HepG2 (cell line): ENCODE measurements around the gene CD6. TPM values are rescaled to one million over a fixed set of nuclear protein-coding genes. Genes with fewer than 3 reads are reported as not detected.
A peak's percentile ranks its signal among the peaks of the same experiment; 100 is the strongest.

ENCODE experiments used
- ATAC-seq: fragments of 200-7000 bp; cut with Tn5 transposase; 3 replicates; pipeline ENCODE4 v1.9.1; 2020; ENCODE audit warnings: mild to moderate bottlenecking, moderate library complexity
- BruUV-seq: library from RNA; stranded (reverse); fragments of 400-500 nt; replicated peaks from 2 replicates; lab custom pipeline; 2021; lab: Mats Ljungman, UMichigan
- CTCF ChIA-PET: fragments of 300-600 bp; formaldehyde crosslinking; extraction: SDS; loops from one replicate; lab custom pipeline; 2021; ENCODE audit warnings: low total read pairs, inconsistent platforms, low intra/inter-chr PET ratio; lab: Yijun Ruan, JAX
- POLR2A ChIA-PET: fragments of 350-600 bp; sonication (Branson Sonifier 250); formaldehyde crosslinking; loops from one replicate; lab custom pipeline; 2020; ENCODE audit warnings: antibody characterized with exemption, inconsistent platforms; lab: Yijun Ruan, JAX
- DNase-seq: peaks from one replicate; pipeline ENCODE4 v3.0.0-alpha.2; 2015; ENCODE audit warnings: low spot score
- FAIRE-seq: peaks from 3 replicates; lab custom pipeline; 2011; peaks lifted over from hg19 to GRCh38; lab: Jason Lieb, UNC
- H2AFZ ChIP-seq: one replicate; pipeline ENCODE4 v1.6.1; 2011; ENCODE audit warnings: low read length, inconsistent platforms
- H3K27ac ChIP-seq: fragments of 300-600 bp; 3 replicates; pipeline ENCODE4 v1.8.0; 2011; ENCODE audit warnings: mixed run types, mild to moderate bottlenecking, mixed read lengths, low read length, inconsistent platforms; ENCODE audit not compliant: insufficient read depth; ENCODE audit errors: extremely low read length
- H3K27me3 ChIP-seq, 2 experiments: fragments of 200-600 bp in 1 of 2; 2 replicates in 1 of 2; 3 replicates in 1 of 2; pipeline versions ENCODE4 v1.6.0 to v1.8.0; 2011; ENCODE audit warnings: low read length in 2 of 2, mild to moderate bottlenecking in 2 of 2, moderate library complexity in 2 of 2, inconsistent platforms in 1 of 2; ENCODE audit not compliant: insufficient read depth in 2 of 2, control insufficient read depth in 1 of 2
- H3K36me3 ChIP-seq, 2 experiments: fragments of 200-600 bp in 1 of 2; replicated peaks in 1 of 2; 2 replicates in 1 of 2; 3 replicates in 1 of 2; pipeline versions ENCODE4 v1.5.1 to v1.8.0; 2011; ENCODE audit warnings: low read length in 2 of 2, inconsistent platforms in 1 of 2; ENCODE audit not compliant: insufficient read depth in 2 of 2, control insufficient read depth in 1 of 2
- H3K4me1 ChIP-seq: 2 replicates; pipeline ENCODE4 v1.5.1; 2012; ENCODE audit warnings: low read length, inconsistent platforms; ENCODE audit not compliant: insufficient read depth
- H3K4me2 ChIP-seq: 2 replicates; pipeline ENCODE4 v1.6.0; 2011; ENCODE audit warnings: low read depth, low read length, inconsistent platforms
- H3K4me3 ChIP-seq, 3 experiments: fragments of 200-600 bp in 1 of 3; sonication (generic), shearing (Covaris generic) in 1 of 3; replicated peaks in 1 of 3; 2 replicates each; pipeline ENCODE4 v1.5.1; 2011 to 2016; ENCODE audit warnings: low read length in 3 of 3, inconsistent platforms in 2 of 3, low read depth in 2 of 3, mild to moderate bottlenecking in 2 of 3, control low read depth in 1 of 3, mixed read lengths in 1 of 3; ENCODE audit not compliant: insufficient read depth in 1 of 3
- H3K79me2 ChIP-seq: one replicate; pipeline ENCODE4 v1.6.1; 2011; ENCODE audit warnings: low read length, inconsistent platforms; ENCODE audit not compliant: insufficient read depth
- H3K9ac ChIP-seq: 2 replicates; pipeline ENCODE4 v1.6.0; 2011; ENCODE audit warnings: mild to moderate bottlenecking, low read depth, low read length, inconsistent platforms; ENCODE audit not compliant: insufficient read depth
- H3K9me3 ChIP-seq: 2 replicates; pipeline ENCODE4 v1.5.1; 2012; ENCODE audit warnings: mild to moderate bottlenecking, low read length
- H4K20me1 ChIP-seq: 2 replicates; pipeline ENCODE4 v1.6.0; 2011; ENCODE audit warnings: inconsistent platforms, mild to moderate bottlenecking, low read length, moderate library complexity; ENCODE audit not compliant: insufficient read depth
- CAMTA2 ChIP-seq: sonication (generic); formaldehyde crosslinking; IDR thresholded peaks from 2 replicates; pipeline ENCODE4 v1.4.0; 2020; ENCODE audit warnings: mild to moderate bottlenecking, missing genetic modification reagents, borderline replicate concordance
- MAFF ChIP-seq: IDR thresholded peaks from 2 replicates; pipeline ENCODE4 v1.6.1; 2011; ENCODE audit warnings: low read depth, low read length, improper control_type of control experiment
- MAFK ChIP-seq, 2 experiments: IDR thresholded peaks in 1 of 2; conservative IDR thresholded peaks in 1 of 2; 2 replicates each; pipeline ENCODE4 v1.6.1; 2011; ENCODE audit warnings: improper control_type of control experiment in 2 of 2, low read length in 2 of 2
- NCOA1 ChIP-seq: sonication (generic); formaldehyde crosslinking; IDR thresholded peaks from 2 replicates; pipeline ENCODE4 v1.9.0; 2021; ENCODE audit warnings: missing genetic modification reagents
- SAP130 ChIP-seq: IDR thresholded peaks from 2 replicates; pipeline ENCODE4 v1.6.1; 2016; ENCODE audit warnings: low read depth
- SMARCC2 ChIP-seq: fragments of 450-650 bp; IDR thresholded peaks from 2 replicates; pipeline ENCODE4 v1.6.1; 2017; ENCODE audit warnings: antibody characterized with exemption, mild to moderate bottlenecking
- ZNF282 ChIP-seq: fragments of 450-650 bp; IDR thresholded peaks from 2 replicates; pipeline ENCODE4 v1.6.1; 2018; ENCODE audit not compliant: partially characterized antibody
- ZNF616 ChIP-seq: sonication (generic); formaldehyde crosslinking; IDR thresholded peaks from 2 replicates; pipeline ENCODE4 v1.5.0; 2020; ENCODE audit warnings: low read depth, mild to moderate bottlenecking, missing genetic modification reagents
- WGBS: methylation state at CpG from one replicate; pipeline ENCODE4 v1.1.6; 2017; ENCODE audit warnings: low lambda C conversion rate; 5-methylcytosine and 5-hydroxymethylcytosine counted together
- in situ Hi-C: cut with HindIII; loops from 2 replicates; pipeline ENCODE4 v1.10.0; 2017; ENCODE audit warnings: low pct_unique_long_range_greater_than_20kb; ENCODE audit not compliant: extremely low pct_ligation_motif_present
- intact Hi-C: fragments of 100-400 bp; cut with micrococcal nuclease; formaldehyde crosslinking; loops from one replicate; pipeline ENCODE4 v1.10.0; 2022; ENCODE audit not compliant: unreplicated experiment
- polyA plus RNA-seq, 8 experiments: library from polyadenylated mRNA; depleted of rRNA in 3 of 8; stranded (reverse) in 7 of 8; unstranded in 1 of 8; fragments of >200 nt; fragmentation: Illumina TruSeq in 4 of 8; extraction: Trizol in 4 of 8; gene quantifications; 2 replicates each; pipeline versions ENCODE4 v1.2.1 to v1.2.3, GENCODE V29; 2011 to 2016; ENCODE audit warnings: low read depth in 4 of 8, missing spikeins in 1 of 8, mixed read lengths in 1 of 8; ENCODE audit not compliant: insufficient read depth in 1 of 8
- total RNA-seq, 5 experiments: library from RNA; depleted of rRNA; stranded (reverse); fragments of >200 nt; fragmentation: Illumina TruSeq; extraction: Trizol; gene quantifications; 2 replicates each; pipeline ENCODE4 v1.2.3, GENCODE V29; 2016; ENCODE audit warnings: low read depth in 1 of 5
- TF ChIP-seq, protein P1 (sequence below): sonication (generic); formaldehyde crosslinking; conservative IDR thresholded peaks from 2 replicates; pipeline ENCODE4 v1.4.0; 2020; ENCODE audit warnings: missing genetic modification reagents

The CD6 gene
- total and polyA plus RNA-seq, 2 of the 13 experiments (the other 11 are each of a cell fraction or from before 2014, with no cell fraction given) = not detected

DNA sequence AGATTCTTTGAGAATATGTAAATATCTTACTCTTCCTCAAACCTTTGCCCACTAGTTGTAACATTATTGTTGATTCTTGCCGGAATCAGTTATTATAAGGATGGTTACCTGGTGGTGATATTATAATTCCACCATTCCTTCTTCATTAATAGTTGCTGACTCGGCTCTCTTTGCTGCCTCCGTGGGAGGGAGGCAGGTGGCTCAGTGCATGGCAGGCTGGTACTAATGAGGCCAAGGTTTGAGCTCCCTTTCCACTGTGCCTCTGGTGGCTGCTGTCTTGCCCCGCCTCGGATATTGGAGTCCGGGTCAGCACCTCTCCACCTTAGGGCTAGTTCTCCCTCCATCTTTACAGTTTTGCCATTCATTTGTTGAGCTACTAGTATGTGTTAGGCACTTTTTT, 12.7 kb downstream of the CD6 start:
- intact Hi-C loops = no loop called here

DNA sequence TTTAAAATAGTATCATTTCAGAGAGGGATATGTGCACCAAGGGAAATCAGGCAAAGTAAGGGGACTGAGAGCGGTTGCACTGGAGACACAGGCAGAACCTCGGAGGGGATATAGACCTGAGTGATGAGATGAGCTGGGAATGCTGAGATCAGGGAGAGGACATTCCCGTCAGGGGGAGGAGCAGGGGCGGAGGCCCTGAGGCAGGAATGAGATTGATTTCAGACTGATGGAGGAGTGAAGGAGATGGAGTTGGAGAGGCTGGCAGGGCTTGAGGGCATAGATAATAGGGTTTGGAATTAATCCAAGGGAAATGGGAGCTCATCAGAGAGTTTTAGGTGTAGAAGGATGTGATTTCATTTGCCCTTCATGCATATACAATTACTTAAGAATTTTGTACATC, 13.2 kb downstream of the CD6 start:
- TF ChIP-seq NCOA1 (CRISPR knock-in tag) (no peak), CAMTA2 (CRISPR knock-in tag) (no peak), SAP130 (CRISPR knock-in tag) (no peak), ZNF616 (CRISPR knock-in tag) (no peak), SMARCC2 (no peak)
- TF ChIP-seq, protein P1, sequence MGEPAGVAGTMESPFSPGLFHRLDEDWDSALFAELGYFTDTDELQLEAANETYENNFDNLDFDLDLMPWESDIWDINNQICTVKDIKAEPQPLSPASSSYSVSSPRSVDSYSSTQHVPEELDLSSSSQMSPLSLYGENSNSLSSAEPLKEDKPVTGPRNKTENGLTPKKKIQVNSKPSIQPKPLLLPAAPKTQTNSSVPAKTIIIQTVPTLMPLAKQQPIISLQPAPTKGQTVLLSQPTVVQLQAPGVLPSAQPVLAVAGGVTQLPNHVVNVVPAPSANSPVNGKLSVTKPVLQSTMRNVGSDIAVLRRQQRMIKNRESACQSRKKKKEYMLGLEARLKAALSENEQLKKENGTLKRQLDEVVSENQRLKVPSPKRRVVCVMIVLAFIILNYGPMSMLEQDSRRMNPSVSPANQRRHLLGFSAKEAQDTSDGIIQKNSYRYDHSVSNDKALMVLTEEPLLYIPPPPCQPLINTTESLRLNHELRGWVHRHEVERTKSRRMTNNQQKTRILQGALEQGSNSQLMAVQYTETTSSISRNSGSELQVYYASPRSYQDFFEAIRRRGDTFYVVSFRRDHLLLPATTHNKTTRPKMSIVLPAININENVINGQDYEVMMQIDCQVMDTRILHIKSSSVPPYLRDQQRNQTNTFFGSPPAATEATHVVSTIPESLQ (CRISPR knock-in tag) = no peak
- POLR2A ChIA-PET = no interaction called here
- Histone ChIP-seq H3K4me3 (no peak overlapping the region), H3K4me1 (no peaks in the 10 kb centered on the region), H3K9me3 (no peaks in the 10 kb centered on the region), H3K9ac (no peak overlapping the region), H3K4me2 (no peak overlapping the region), H4K20me1 (no peaks in the 10 kb centered on the region), H2AFZ (no peak overlapping the region), H3K36me3 (no peaks in the 10 kb centered on the region), H3K27ac (no peak overlapping the region), H3K79me2 (no peaks in the 10 kb centered on the region), H3K27me3 (peaks cover 2 to 63% of the 10 kb centered on the region in 2 experiments; a peak in 4 of 5 replicates)
- DNase-seq (no peak), FAIRE-seq (no peak), ATAC-seq (no peak)
- intact Hi-C loops (no loop called here), in situ Hi-C loops (no loop called here)
- WGBS = 25% methylated on average over 4 of the region's 4 CpGs
- CTCF ChIA-PET = no interaction called here
- BruUV-seq = no TSS peak

More for the DNA sequence above, 12.7 kb downstream of the CD6 start:
- Histone ChIP-seq H3K27me3 (peaks cover 2 to 58% of the 10 kb centered on the region in 2 experiments; a peak in 3 of 5 replicates), H4K20me1 (no peaks in the 10 kb centered on the region), H2AFZ (no peak overlapping the region), H3K4me3 (no peak overlapping the region), H3K27ac (no peak overlapping the region), H3K36me3 (no peaks in the 10 kb centered on the region), H3K9me3 (no peaks in the 10 kb centered on the region), H3K9ac (no peak overlapping the region), H3K4me2 (no peak overlapping the region), H3K4me1 (no peaks in the 10 kb centered on the region), H3K79me2 (no peaks in the 10 kb centered on the region)
- DNase-seq (no peak), ATAC-seq (no peak), FAIRE-seq (no peak)
- ChIA-PET CTCF (no interaction called here), POLR2A (no interaction called here)
- BruUV-seq = no TSS peak
- no peak for TF ChIP-seq ZNF282
- TF ChIP-seq MAFK (conservative IDR thresholded peaks at IDR 0.05 in 1 of 2, IDR thresholded peaks at IDR 0.05 in 1 of 2; ENCODE audit: low read length in 2 of 2) = peak; percentile 25 to 69; a peak in 3 of 4 replicates
- TF ChIP-seq MAFF = peak; percentile 56
- 29% methylated on average over 6 of the region's 6 CpGs for WGBS
- in situ Hi-C loops = no loop called here
